ENCODE results near the gene EVX1.

DNA sequence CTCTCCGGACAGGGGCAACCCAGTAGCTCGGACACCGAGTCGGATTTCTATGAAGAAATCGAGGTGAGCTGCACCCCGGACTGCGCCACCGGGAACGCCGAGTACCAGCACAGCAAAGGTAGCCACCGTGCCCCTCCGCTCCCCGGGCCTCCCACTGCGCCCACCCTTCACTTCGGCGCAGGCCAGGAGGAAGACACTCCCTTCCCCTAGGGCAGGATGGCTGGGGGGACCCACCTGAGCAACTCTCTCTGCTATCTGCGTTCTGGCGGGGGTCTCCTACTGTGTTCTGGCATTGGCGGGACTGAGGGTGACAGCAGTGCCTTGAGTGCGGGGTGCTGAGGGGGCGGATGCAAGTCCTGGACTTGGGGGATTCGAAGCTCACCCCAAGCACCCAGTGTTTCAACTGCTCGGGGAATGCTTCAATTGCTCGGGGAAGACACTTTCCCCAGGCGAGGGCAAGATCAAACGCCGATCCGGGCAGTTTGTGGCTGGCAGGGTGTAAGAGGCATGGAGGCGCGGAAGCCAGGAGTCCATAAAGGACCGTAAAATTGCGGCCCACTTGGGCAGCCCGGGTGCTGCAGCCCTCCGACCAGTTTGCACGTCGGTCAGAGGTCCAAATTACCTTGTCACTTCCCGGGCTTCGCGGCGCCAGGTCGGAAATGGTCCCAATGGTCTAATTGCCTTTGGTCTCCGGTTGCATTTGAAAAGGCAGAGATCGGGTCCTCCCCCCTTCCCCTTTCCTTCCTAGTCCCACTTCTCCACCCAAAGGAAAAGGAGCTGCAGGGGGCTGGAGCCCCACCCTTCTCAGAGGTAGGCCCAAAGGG, 950 bp downstream of the EVX1 start:
- TF ChIP-seq POLR2A (IDR thresholded peaks at IDR 0.05) (no peak), POLR2AphosphoS5 (IDR thresholded peaks at IDR 0.05) (no peak)
- TF ChIP-seq, protein P1, sequence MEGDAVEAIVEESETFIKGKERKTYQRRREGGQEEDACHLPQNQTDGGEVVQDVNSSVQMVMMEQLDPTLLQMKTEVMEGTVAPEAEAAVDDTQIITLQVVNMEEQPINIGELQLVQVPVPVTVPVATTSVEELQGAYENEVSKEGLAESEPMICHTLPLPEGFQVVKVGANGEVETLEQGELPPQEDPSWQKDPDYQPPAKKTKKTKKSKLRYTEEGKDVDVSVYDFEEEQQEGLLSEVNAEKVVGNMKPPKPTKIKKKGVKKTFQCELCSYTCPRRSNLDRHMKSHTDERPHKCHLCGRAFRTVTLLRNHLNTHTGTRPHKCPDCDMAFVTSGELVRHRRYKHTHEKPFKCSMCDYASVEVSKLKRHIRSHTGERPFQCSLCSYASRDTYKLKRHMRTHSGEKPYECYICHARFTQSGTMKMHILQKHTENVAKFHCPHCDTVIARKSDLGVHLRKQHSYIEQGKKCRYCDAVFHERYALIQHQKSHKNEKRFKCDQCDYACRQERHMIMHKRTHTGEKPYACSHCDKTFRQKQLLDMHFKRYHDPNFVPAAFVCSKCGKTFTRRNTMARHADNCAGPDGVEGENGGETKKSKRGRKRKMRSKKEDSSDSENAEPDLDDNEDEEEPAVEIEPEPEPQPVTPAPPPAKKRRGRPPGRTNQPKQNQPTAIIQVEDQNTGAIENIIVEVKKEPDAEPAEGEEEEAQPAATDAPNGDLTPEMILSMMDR (IDR thresholded peaks at IDR 0.05 in 8 of 11, conservative IDR thresholded peaks at IDR 0.05 in 3 of 11), result no peak

Data from spleen (tissue), 7 donors.